Pulmonary artery endothelial cell (primary cell): Measurements from ENCODE around the gene ZNF221. TPM values are rescaled to one million over a fixed set of nuclear protein-coding genes. Genes with fewer than 3 reads are reported as not detected.
A peak's percentile ranks its signal among the peaks of the same experiment; 100 is the strongest.
"Not testable (repeated sequence)": the region's sequence is repeated elsewhere in the genome, so short reads cannot be mapped to it uniquely, and the experiment has no call there.

ENCODE experiments used
- DNase-seq: peaks from one replicate; pipeline ENCODE4 v3.0.0-alpha.2; 2011; ENCODE audit warnings: low read depth, low spot score
- total RNA-seq: library from RNA; depleted of rRNA; stranded (reverse); fragments of >200 nt; gene quantifications from 2 replicates; pipeline ENCODE4 v1.2.3, GENCODE V29; 2014

ZNF221 gene
- total RNA-seq = 3.6 and 7.7 TPM in 2 replicates

DNA sequence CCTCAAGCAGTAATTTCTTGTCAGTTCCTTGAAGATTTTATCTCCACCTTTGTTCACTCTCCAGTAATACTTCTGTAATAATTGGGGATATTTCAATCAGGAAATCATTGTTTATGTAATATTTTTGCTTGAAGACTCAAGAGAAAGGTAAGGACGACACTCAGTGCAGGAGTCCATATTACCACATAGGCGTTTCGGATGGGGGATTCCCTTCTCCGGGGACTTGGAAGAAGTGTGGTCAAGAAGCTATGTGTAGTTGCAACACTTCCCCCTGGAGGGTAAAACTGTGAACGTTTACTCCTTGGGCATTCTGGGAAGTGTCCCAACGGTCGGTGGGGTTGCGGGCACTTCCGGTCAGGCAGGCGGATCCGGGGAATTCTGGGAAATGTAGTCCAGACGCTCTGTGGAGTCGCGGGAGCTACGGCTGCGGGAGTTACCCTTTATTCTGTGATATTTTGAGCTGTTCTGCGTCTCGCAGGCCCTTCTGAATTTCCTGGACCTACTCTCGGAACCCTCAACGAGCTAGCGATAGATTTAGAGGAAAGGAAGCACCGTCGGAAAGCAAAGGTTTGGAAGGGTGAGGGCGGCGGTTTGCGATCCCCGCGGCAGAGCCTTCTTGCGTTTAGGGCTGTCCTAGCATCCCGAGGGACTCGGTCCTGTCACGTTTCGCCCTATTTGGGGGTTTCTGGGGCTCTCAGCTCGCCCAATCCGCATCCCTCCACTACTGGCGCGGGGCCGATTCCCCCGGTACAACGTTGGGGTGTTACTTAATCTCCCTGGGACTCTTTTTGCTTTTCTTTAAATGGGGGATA, at the start of gene ZNF221:
ZNF221 (plus strand) TSS at position 395 of the 812 bp plus-strand sequence. CDS start 11,499 bp downstream, outside the sequence.
- DNase-seq = peak; percentile 88

DNA sequence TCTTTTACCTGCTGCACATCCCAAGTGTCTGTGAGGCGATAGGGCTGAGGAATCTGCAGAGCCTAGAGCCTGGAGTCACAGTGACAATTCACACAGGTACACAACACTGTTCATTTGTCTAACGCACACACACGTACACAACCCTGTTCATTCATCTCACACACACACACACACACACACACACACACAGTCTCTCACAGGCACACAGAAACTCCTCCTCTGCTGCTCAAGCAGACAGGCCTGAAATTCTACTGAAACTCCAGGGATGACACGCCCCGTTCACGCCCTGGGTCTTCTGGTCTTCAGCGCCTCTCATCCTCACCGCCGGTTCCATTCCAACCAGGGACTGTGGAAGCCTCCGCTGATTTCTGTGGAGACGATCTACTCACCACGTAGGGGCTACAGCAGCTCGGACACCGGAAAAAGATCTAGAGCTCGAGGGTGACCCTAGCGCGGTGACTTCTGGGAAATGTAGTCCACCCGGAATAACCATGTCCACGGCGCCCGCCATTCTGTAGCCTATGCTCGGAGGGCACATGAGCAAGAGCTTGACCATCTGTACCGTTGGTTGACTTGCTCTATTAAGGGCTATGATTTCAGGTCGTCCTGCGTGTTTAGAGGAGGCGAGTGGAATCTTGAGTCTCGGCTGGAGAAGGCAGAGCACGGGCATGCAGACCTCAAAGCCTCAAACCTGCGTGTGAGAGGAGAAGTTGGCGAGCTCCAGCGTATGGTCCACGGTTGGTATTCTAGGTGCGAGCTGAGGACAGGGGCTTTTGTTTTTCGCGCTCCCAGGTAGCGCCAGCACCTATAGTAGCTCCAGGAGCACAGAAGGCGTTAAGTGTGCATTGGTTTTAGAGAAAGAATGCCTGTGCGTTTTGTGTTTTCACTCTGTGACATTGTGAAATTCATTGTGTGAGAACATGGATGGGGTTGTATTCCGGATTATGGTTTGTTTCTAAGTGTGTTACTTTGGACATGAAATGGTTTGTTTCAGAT, 49.3 kb upstream of the ZNF221 start:
- peak; percentile 52 for DNase-seq

DNA sequence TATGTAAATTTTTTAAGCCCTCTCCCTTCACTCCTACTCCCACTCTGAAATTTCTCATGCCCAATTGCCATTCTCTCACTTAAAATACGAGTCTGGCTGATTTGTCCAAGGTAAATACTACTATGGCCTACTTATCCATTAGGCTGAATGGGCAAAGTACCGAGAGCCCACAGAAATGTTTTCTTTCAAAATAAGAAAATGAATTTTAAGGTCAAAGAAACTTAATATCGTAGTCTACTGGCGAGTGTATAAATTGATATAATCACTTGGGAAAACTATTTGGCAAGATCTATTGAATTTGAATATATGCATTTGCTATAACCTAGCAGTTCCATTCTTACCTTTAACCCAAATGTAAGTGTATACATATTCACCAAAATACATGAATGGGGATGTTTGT, 48.6 kb upstream of the ZNF221 start:
- DNase-seq = no peak

DNA sequence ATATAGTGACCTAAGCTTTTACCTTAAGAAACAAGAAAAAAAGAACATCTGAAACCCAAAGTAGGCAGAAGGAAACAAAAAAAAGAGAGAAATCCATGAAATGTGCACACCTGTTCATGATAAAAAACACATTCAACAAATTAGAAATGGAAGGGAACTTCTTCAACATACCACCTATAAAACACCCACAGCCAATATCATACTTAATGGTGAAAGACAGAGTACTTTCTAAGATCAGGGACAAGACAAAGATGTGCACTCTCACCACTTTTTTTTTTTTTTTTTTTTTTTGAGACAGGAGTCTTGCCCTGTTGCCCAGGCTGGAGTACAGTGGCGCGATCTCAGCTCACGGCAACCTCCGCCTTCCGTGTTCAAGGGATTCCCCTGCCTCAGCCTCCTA, 45.1 kb upstream of the ZNF221 start:
- no peak for DNase-seq

DNA sequence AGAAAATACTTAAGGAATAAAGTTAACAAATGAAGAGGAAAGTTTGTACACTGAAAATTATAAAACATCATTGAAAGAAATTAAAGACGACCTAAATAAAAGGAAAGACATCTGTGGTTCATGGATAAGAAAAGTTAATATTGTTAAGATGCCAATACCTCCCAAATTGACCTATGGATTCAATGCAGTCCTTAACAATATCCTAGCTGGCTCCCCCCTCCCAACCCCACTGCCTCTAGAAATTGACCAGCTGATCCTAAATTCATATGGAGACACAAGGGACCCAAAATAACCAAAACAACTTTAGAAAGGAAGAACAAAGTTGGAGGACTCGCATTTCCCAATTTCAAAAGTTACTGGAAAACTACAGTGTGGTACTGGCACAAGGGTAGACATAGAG, 44.3 kb upstream of the ZNF221 start:
- no peak for DNase-seq

DNA sequence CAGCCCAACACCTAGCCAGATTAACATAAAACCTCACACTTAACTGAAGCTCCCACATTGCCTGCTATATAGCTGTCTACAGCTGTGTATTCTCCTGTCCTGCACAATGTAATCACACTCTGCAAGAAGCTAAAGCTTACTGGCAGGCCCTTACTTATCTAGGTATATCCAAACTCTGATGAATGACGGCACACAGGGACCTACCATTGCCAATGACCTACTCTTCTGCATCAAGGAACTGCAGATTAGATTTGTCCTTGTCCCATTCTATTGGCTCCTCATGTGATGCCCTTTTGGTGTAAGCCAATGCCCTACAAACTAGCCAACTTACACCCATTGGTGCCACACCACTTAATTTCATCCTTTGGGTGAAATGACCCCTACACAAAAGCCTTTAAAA, 42.4 kb upstream of the ZNF221 start:
- DNase-seq = no peak

DNA sequence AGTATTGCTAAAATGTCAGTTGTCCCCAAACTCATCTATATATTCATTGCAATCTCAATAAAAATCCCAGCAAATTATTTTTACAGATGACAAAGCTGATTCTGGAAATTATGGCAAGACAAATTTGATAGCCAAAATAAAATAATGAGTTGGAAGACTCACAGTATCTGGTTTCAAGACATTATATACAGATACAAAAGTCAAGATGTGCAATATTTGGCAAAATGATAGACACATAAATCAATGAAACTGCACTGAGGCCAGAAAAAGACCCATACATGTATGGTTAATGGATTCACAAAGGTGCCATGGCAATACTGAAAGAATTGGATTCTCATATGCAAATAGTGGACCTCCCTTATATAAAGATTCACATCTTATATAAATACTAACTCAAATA, 40.1 kb upstream of the ZNF221 start:
- DNase-seq = no peak

DNA sequence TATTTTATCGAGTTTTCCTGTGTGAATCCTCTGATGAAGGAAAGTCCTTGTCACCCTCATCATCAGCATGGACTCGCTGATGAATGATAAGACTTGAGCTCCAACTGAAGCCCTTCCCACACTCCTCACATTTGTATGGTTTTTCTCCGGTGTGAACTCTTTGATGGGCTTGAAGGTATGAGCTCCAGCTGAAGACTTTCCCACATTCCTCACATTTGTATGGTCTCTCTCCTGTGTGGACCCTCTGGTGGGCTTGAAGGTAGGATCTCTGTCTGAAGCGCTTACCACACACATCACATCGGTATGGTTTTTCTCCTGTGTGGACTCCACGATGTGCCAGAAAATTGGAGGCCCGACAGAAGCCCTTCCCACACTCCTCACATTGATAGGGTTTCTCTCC, 37.6 kb upstream of the ZNF221 start:
- DNase-seq = no peak

DNA sequence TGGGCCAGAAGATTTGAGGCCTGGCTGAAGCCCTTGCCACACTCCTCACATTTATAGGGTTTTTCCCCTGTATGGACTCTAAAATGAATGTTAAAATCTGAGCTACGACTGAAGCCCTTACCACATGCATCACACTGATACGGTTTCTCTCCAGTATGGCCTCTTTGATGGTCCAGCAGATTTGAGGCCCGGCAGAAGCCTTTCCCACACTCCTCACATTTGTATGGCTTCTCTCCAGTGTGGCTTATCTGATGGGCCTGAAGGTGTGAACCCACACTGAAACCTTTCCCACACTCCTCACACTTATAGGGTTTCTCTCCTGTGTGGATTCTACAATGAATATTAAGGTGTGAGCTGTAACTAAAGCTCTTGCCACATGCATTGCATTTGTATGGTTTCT, 37.0 kb upstream of the ZNF221 start:
- DNase-seq = no peak

DNA sequence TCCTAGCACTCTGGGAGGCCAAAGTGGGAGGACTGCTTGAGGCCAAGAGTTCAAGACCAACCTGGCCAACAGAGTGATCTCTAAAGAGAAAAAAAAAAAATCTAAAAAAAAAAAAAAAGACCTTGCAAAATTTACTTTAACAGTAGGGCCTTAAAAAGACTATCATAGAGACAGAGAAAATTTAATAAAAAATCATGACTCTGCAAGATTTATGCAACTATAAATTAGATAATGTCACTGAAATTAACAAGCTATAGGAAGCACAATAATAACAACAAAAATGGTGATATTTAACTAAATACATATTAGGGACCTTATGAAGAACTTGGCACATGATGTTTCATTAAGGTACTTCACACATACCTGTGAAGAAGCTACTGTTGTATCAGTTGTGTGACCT, 27.2 kb upstream of the ZNF221 start:
- no peak for DNase-seq

DNA sequence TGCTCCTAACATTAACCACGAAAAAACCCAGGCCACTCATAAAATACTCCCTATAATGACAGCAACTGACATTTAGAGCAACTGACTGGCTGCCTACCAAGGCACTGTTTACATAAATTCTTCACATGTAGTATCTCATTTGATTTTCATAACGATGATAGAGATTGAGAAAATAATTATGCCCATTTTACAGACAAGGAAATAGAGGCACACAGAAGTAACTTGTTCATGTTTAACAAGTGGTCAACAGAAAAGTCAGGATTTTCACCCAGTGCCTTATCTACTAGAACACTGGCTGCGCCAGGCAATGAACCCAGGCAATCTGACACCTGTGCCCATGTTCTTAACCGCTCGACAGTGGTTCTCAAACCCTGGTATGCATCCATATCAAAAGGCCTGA, 22.2 kb upstream of the ZNF221 start:
- no peak for DNase-seq

DNA sequence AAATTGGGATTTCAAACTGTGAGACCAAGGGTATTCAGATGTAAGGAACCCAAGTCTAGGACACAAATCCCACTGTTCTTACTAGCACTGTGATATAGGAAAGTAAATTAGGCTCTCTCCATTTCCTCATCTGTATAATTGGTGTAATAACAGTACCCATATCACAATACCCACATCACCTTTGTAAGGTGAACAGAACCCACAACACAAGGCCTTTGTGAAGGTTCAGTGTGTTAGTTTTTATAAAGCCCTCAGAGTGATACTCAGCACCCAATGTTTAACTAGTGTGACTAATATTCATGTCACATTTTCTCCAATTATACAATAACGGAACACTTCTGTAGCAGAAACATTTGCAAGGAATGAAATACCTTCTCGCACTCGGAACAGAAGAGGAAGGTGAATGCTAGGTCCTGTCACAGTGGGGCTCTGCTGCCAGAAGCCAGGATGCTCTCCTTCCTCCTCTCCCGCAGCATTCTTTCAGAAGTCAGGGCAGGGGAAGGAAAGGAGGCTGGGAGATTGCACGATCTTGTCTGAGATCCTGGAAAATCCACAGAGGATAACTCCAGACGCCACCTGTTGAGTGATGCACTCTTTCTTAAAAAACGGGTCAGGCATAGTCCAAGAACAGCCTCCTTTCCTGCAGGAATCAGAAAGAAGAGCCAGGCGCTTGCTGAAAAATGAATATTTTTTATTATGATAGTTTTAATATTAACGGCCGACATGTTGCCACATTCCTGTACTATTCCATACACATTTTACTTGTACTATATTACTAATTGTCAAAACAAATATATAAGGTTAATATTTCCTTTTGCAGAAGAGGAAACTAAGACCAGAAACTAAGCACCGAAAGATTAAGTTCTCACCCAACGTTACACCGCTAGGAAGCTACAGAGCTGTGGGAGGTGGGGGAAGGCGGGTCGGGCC, 16.7 kb upstream of the ZNF221 start:
- no peak for DNase-seq

DNA sequence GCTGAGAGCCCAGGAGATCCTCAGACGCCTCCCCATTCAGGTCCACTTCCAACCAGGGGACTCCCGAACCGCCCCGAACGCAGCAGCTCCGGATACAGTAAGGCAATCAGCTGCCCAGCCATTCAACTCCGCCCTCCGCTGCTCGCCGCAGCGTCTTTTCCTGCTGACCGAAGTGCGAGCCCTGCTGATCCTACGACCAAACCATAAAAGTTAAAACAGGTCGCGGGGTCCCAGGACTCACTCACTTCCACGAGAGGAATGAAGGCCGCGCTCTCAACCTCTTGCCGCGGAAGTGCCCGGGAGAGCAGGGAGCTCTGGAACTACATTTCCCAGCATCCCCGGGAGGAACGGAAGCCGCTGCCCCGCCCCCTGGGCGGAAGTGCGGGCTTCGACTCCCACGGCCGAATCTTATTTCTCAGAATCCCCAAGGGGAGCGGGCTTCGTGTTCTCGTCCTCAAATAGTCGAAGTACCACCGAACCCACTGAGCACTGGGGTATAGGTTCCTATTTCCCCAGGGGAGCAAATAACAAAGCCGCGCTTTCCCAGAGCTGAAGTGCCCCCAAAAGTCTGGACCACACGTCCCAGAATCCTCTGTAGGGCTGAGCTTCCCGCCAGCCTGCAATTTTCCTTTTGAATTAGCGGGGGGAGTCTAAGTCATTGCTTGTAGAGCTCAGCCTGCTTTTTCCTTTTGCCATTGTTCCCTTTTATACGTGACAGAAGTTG, 15.9 kb upstream of the ZNF221 start, which contains the start of gene ZNF45:
ZNF45 (minus strand) TSS at position 298 of the 724 bp plus-strand sequence. CDS start 13,097 bp downstream, outside the sequence.
- DNase-seq = peak; percentile 51

DNA sequence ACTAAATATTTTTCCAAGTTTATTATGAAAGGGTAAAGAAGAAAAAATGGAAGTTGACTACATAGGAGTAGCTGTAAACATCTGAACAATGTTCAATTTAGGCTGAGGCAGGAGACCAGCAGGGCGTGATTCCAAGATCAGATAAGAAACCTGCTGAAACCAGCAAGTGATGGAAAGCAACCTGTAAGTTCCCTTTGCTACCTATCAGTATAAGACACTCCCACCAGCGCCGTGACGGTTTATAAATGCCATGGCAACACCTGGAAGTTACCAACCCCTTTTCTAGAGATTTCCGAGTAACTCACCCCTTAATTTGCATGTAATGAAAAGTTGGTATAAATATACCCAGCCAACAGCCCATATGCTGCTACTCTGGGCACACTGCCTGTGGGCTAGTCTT, 14.8 kb upstream of the ZNF221 start:
- no peak for DNase-seq

DNA sequence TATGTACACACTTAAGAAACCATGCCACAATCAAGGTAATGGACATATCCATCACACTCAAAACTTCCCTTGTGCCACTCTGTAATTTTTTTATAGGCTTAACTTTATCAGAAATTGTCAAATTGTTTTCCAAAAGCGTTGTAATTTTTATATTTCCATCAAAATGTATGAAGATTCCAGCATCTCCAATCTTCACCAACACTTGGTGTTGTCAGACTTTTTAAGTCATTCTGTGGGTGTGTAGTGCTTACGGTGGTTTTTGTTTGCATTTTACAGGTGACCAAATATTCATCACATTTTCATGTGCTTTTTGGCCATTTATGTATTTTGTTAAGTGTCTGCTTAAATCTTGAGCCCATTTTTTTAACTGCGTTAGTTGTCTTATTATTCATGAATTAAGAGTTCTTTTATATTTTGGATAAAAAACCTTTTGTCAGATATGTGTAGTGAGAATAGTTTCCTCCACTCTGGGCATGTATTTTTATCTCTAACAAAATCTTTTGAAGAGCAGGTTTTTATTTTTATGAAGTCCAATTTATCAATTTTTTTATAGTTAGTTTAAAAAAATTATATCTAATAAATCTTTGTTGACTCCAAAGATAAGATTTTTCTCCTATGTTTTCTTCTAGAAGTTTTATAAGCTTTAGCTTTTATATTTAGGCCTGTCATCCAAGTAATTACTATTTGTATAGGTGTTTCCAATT, 11.3 kb upstream of the ZNF221 start:
- no peak for DNase-seq

DNA sequence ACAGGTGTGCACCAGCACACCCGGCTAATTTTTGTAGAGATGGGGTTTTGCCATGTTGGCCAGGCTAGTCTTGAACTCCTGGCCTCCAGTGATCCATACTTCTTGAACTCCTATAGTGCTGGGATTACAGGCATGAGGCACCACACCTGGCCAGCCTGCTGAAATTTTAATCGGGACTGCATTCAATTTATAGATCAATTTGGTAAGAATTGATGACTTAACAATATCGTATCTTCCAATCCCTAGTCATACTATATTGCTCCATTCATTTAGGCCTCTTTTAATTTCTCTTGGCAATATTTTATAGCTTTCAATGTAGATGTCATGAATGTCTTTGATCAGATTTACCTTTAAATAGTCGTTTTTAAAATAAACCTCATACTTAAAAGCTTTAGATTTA, 10.3 kb upstream of the ZNF221 start:
- DNase-seq = no peak

DNA sequence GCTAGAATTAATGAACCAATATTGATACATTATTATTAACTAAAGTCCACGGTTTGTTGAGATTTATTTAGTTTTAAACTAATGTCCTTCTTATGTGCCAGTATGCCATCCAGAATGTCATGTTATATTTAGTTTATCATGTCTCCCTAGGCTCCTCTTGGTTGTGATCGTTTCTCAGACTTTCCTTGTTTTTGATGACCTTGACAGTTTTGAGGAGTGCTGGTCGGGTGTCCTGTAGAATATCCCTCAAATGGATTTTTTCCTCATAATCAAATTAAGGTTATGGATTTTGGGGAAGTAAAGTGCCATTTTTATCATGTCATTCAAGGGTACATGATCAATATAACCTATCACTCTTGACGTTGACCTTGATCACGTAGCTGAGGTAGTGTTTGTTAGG, 9.8 kb upstream of the ZNF221 start:
- DNase-seq = no peak

DNA sequence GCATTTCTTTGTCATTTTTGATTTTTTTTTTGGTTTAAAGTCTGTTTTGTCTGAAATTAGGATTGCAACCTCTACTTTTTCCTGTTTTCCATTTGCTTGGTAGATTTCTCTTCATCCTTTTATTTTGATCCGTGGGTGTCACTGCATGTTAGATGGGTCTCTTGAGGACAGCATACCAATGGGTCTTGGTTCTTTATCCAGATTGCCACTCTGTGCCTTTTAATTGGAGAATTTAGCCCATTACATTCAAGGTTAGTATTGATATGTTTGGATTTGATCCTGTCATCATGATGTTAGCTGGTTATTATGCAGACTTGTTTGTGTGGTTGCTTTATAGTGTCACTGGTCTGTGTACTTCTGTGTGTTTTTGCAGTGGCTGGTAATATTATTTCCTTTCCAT, 3.6 kb upstream of the ZNF221 start:
- DNase-seq = not testable (repeated sequence)

DNA sequence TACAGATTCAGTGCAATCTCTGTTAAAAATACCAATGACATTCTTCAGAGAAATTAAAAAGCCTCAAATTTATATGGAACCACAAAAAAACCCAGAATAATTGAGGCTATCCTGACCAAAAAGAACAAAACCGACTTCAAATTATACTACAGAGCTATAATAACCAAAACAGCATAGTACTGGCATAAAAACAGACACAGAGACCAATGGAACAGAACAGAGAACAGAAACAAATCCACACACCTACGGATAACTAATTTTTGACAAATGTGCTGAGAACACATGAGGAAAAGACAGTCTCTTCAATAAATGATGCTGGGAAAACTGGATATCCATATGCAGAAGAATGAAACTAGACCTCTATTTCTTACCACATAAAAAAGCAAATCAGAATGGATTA, 1.2 kb upstream of the ZNF221 start:
- not testable (repeated sequence) for DNase-seq

DNA sequence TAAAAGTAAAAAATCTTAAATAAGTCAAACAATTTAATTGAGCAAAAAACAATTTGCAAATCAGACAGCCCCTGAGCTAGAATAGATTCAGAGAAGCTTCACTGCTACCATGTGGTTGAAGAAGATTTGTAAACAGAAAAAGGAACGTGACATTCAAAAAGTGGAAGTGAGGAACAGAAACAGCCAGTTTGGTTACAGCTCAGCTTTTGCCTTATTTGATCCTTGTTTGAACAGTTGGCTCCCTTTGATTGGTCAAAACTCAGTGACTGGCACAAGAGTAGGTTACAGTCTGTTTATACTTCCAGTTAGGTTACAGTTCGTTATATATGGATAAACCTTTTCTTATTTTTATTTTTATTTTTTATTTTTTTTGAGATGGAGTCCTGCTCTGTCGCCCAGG, 5.8 kb downstream of the ZNF221 start:
- no peak for DNase-seq
